Subcutaneous abdominal adipose tissue (tissue), 5 donors: Measurements from ENCODE around the gene C17orf78.

Source experiments
- H3K27ac ChIP-seq: one replicate; pipeline ENCODE4 v1.7.0; 2013; ENCODE audit warnings: low read depth, mild to moderate bottlenecking, inconsistent platforms, low read length, moderate library complexity
- H3K27me3 ChIP-seq, 5 donors: one replicate each; pipeline ENCODE4 v1.7.0; 2013; ENCODE audit warnings: low read length in 5 of 5, inconsistent platforms in 1 of 5; ENCODE audit not compliant: control insufficient read depth in 5 of 5, insufficient read depth in 4 of 5
- H3K36me3 ChIP-seq, 5 donors: one replicate each; pipeline ENCODE4 v1.7.0; 2013; ENCODE audit warnings: low read length in 5 of 5; ENCODE audit not compliant: control insufficient read depth in 5 of 5, insufficient read depth in 5 of 5
- H3K4me1 ChIP-seq, 5 donors: one replicate each; pipeline ENCODE4 v1.7.0; 2013; ENCODE audit warnings: low read length in 5 of 5, mild to moderate bottlenecking in 3 of 5, moderate library complexity in 1 of 5; ENCODE audit not compliant: control insufficient read depth in 5 of 5, insufficient read depth in 5 of 5
- H3K4me3 ChIP-seq, 5 donors: one replicate each; pipeline ENCODE4 v1.7.0; 2013; ENCODE audit warnings: low read length in 5 of 5, low read depth in 1 of 5
- H3K9ac ChIP-seq, 5 donors: one replicate each; pipeline ENCODE4 v1.7.0; 2013; ENCODE audit warnings: low read length in 5 of 5, mild to moderate bottlenecking in 4 of 5, moderate library complexity in 3 of 5
- H3K9me3 ChIP-seq, 5 donors: one replicate each; pipeline ENCODE4 v1.7.0; 2013; ENCODE audit warnings: low read length in 5 of 5; ENCODE audit not compliant: control insufficient read depth in 5 of 5
- donor health status: healthy.
- donor health status: healthy.
- donor health status: healthy.
- donor health status: healthy.
- donor health status: healthy.

The C17orf78 gene

DNA sequence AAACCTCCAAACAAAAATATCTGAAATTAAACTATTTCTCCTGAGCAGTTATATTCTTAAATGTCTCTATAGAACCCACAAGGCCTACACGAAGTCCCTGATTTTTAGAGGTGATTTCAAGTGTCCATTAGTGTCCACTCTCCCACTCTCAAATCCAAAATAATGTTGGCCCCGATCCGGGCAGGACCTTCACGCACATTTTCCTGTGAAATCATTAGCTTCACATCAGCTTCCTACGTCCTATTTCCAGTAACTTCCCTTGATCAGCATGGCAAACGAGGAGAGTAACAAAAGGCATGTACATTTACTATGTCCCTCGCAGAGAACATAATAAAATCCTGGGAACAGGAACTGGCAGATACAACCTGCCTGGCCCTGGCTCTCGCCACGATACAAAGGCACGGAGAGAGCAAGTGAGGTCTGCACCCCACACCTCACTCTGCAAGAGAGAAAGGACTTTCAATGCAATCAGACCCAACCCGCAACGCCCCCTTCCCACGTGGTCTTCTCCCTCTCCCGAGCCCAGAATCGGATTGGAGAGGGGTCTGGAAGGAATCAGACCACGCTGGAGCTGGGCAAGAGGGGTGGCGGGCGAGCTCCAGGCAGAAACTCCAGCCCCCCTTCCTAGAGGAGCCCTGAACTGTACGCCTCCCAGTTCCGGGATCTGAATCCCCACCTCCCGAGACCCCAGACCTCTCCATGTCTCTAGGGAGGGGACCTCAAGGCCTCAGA is 17.5 kb upstream of the C17orf78 start:
- H3K27ac ChIP-seq, result peak overlapping the region; percentile 92
- H3K4me3 ChIP-seq, result peak overlapping the region; percentile 73 to 84 (median 81)
- no peaks in the 10 kb centered on the region for H3K9me3 ChIP-seq
- H3K27me3 ChIP-seq, result no peaks in the 10 kb centered on the region
- H3K4me1 ChIP-seq, result peaks cover 7 to 30% (median 22%) of the 10 kb centered on the region in 5 donors
- peak overlapping the region; percentile 78 to 90 (median 87) for H3K9ac ChIP-seq
- H3K36me3 ChIP-seq, result no peaks in the 10 kb centered on the region

DNA sequence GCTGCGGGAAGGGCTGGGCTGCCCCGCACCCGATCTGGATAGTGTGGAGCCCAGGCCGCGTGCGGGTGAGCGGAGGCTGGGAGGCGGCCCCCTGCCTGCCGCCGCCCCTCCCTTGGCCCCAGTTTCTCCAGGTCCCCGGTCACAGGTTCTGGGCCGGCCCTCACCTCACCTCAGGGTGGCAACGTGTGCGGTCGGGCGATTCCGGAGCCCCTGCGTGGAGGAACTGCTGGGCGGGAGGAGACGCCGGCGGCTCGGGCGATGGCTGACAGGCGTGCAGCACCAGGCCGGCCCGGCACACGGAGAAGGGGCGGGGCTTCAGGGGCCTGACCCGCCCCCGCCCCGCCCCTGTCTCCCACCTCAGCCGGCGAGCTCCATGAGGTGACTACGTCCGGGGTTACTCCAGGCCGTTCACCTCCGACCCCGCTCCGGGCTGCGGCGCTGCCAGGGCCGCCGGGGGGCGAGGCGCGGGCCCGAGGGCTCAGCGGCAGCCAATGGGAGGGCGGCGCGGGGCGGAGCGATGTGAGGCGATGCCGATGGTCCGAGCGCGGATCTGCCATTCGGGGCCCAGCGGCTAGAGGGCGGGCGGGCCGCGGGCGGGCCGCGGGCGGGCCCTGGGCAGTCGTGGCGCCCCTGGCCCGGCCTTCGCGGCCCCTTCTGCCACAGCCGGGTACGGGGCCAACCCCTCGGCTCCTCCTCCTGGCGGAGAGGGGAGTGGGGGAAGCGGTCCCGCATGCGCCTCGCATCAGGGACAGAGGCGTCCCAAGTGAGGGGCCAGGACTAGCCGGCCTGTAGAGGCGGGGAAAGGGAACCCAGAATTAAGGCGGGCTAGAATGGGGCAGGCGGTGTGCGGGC is 16.7 kb upstream of the C17orf78 start:
- Histone ChIP-seq H3K9me3 (no peaks in the 10 kb centered on the region), H3K27ac (peak overlapping the region; percentile 92), H3K4me3 (peak overlapping the region; percentile 73 to 86 (median 81)), H3K9ac (peak overlapping the region; percentile 84 to 95 (median 89)), H3K36me3 (no peaks in the 10 kb centered on the region), H3K27me3 (no peaks in the 10 kb centered on the region), H3K4me1 (peaks cover 7 to 30% (median 22%) of the 10 kb centered on the region in 5 donors)

DNA sequence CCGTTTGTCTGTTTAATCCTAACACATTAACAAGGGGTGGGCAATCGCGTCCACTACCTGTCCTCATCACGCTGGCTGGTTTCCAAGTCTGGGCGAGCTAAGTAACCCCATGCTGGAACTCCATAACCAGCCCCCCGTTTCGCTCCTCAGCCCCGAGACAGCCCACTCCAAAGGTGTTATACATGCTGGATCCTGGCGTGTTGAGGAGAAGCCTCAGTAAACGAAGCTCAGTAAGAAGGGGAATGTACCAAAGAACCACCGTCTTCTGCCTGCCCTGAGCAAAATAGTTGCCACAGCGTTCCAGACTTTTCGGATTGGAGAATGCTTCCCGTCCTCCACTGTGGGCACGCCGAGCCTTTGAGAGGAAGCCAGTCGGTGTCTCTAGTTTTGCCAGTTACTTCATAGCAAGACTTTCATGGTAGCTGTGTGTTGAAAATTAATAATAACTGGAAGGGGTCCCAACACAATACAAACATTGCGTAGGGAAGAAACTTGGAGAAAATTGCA is 16.1 kb upstream of the C17orf78 start:
- no peaks in the 10 kb centered on the region for H3K9me3 ChIP-seq
- H3K27me3 ChIP-seq, result no peaks in the 10 kb centered on the region
- H3K4me1 ChIP-seq, result peaks cover 7 to 30% (median 22%) of the 10 kb centered on the region in 5 donors
- H3K4me3 ChIP-seq, result peak overlapping the region; percentile 73 to 86 (median 81)
- no peaks in the 10 kb centered on the region for H3K36me3 ChIP-seq
- H3K27ac ChIP-seq, result peak overlapping the region; percentile 92
- H3K9ac ChIP-seq, result peak overlapping the region; percentile 82 to 95 (median 84)

DNA sequence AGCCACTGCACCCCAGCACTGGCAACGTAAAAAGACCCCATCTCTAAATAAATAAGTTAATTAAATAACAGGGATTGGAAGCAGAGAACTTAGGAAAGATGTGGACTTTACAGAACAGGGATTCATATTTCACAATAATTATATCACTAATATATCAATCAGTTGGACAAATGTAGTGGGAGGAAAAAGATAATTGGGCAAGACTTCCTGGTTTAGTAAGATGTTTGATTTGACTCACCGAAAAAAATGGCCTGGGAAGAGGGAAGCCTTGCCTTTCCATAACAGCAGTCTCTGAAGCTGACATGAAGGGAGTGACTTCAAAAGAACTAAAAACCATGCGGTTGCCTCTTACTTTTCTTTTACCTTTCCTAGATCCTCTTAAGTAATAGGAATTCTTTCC is 15.2 kb upstream of the C17orf78 start:
- Histone ChIP-seq H3K36me3 (no peaks in the 10 kb centered on the region), H3K27ac (peak overlapping the region; percentile 92), H3K4me3 (no peak overlapping the region), H3K4me1 (peaks cover 7 to 36% (median 22%) of the 10 kb centered on the region in 5 donors), H3K9ac (no peak overlapping the region), H3K27me3 (no peaks in the 10 kb centered on the region), H3K9me3 (no peaks in the 10 kb centered on the region)

DNA sequence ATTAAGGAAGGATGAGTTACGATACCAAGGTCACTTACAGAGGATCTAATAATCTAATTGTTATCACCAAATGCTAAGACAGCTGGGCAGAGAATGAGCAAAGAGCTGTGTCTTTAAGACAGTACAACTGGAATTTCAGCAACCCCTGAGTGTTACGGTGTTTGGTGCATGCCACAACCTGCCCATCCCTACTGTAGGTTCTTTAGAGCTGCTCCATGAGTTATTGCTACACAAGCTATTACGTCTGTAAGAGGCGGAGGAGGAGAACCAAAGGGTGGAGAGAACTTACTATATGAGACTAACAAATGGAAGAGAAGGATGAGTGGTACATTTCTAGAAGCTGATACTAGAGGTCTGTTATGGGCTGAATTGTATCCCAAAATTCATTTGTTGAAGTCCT is 14.2 kb upstream of the C17orf78 start:
- Histone ChIP-seq H3K4me1 (peaks cover 7 to 41% (median 22%) of the 10 kb centered on the region in 5 donors), H3K4me3 (no peak overlapping the region), H3K36me3 (no peaks in the 10 kb centered on the region), H3K27me3 (no peaks in the 10 kb centered on the region), H3K27ac (no peak overlapping the region), H3K9ac (no peak overlapping the region), H3K9me3 (no peaks in the 10 kb centered on the region)

DNA sequence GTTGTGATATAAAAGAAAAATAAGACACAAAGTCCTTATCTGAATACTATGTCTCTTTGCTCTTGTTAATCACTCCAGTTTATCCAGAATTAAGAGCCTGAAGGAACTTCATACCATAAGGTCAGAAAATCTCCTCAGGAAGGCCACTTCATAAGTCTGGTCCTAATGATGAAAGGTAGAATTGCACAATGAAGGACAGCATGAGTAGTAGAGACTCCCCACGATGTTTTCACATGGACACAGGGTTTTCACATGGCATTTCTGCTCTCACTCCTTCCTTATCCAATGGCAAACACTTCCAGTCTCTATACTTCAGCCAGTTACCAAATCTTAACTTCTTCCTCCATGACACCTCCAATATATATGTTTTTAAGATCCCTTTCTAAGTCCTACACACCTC is 10.2 kb upstream of the C17orf78 start:
- Histone ChIP-seq H3K9me3 (no peaks in the 10 kb centered on the region), H3K4me3 (no peak overlapping the region), H3K9ac (no peak overlapping the region), H3K4me1 (peaks cover 0 to 20% (median 7%) of the 10 kb centered on the region in 5 donors), H3K36me3 (no peaks in the 10 kb centered on the region), H3K27me3 (no peaks in the 10 kb centered on the region), H3K27ac (no peak overlapping the region)

DNA sequence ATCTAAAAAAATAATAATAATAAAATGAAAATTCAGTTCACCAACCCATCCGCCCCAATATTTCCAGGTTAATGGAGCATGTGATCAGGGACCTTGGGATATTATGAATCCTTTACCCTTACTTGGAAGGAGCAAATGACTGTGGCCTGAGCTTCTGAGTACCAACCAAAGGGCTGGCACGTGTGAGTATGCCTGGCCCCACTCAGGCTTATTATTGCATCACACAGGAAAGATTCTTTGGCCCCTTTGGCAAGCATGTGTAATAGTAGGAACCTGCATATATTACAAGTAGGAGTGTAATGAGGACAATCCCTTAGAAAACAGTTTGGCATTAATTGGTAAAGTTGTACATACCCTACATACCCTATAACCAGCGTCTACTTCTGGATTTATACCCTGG is 7.2 kb upstream of the C17orf78 start:
- Histone ChIP-seq H3K9me3 (no peaks in the 10 kb centered on the region), H3K9ac (no peak overlapping the region), H3K4me3 (peak overlapping the region in 1 of 5 donors; percentile 28), H3K36me3 (no peaks in the 10 kb centered on the region), H3K27ac (no peak overlapping the region), H3K4me1 (peaks cover 0 to 24% (median 7%) of the 10 kb centered on the region in 5 donors), H3K27me3 (no peaks in the 10 kb centered on the region)

GRCh38 chr17:37373530-37374159 is 2.1 kb upstream of the C17orf78 start:
- H3K4me3 ChIP-seq, result no peak overlapping the region
- no peak overlapping the region for H3K9ac ChIP-seq

GRCh38 chr17:37382056-37382455 is 6.3 kb downstream of the C17orf78 start:
- no peaks in the 10 kb centered on the region for H3K4me1 ChIP-seq

More at GRCh38 chr17:37373530-37374159, 2.1 kb upstream of the C17orf78 start:
- Histone ChIP-seq H3K36me3 (no peaks in the 10 kb centered on the region), H3K4me1 (peaks cover 0 to 10% (median 5%) of the 10 kb centered on the region in 5 donors), H3K9me3 (no peaks in the 10 kb centered on the region), H3K27ac (no peak overlapping the region), H3K27me3 (no peaks in the 10 kb centered on the region)

More at GRCh38 chr17:37382056-37382455, 6.3 kb downstream of the C17orf78 start:
- no peaks in the 10 kb centered on the region for H3K9me3 ChIP-seq
- no peak overlapping the region for H3K27ac ChIP-seq
- H3K4me3 ChIP-seq, result no peak overlapping the region
- H3K9ac ChIP-seq, result no peak overlapping the region
- H3K36me3 ChIP-seq, result no peaks in the 10 kb centered on the region
- no peaks in the 10 kb centered on the region for H3K27me3 ChIP-seq
